GM18508 (cell line): ENCODE results near the gene EML6.
"Not testable (repeated sequence)": the region's sequence is repeated elsewhere in the genome, so short reads cannot be mapped to it uniquely, and the experiment has no call there.

Experiments
- ATAC-seq: cut with Tn5 transposase; IDR thresholded peaks from one replicate; pipeline ENCODE4 v1.9.1; 2021; ENCODE audit warnings: moderate number of reproducible peaks; ENCODE audit not compliant: insufficient read depth, unreplicated experiment

EML6 gene

GRCh38 chr2:54871457-54872107 is 148.1 kb downstream of the EML6 start:
- no peak for ATAC-seq

- ATAC-seq: no peak
These were observed 149.3 kb downstream of the EML6 start for GRCh38 chr2:54872780-54873179.

- ATAC-seq: not testable (repeated sequence)
These were observed 149.8 kb downstream of the EML6 start for GRCh38 chr2:54873236-54873635.

GRCh38 chr2:54876764-54877163 is 153.3 kb downstream of the EML6 start:
- ATAC-seq: no peak

- no peak for ATAC-seq
These were observed 154.7 kb downstream of the EML6 start for GRCh38 chr2:54878182-54878581.

GRCh38 chr2:54879032-54879431 is 155.6 kb downstream of the EML6 start:
- no peak for ATAC-seq

- ATAC-seq: no peak
These were observed 156.3 kb downstream of the EML6 start for GRCh38 chr2:54879598-54880332.

GRCh38 chr2:54880428-54880827 is 157.0 kb downstream of the EML6 start:
- ATAC-seq: no peak

- no peak for ATAC-seq
These were observed 158.3 kb downstream of the EML6 start for GRCh38 chr2:54881759-54882158.

GRCh38 chr2:54885891-54886290 is 162.4 kb downstream of the EML6 start:
- ATAC-seq: no peak

- ATAC-seq: no peak
These were observed 164.5 kb downstream of the EML6 start for GRCh38 chr2:54887850-54888545.

- ATAC-seq: no peak
These were observed 165.6 kb downstream of the EML6 start for GRCh38 chr2:54889053-54889452.

GRCh38 chr2:54891909-54892308 is 168.4 kb downstream of the EML6 start:
- ATAC-seq: no peak

GRCh38 chr2:54894467-54894866 is 171.0 kb downstream of the EML6 start:
- no peak for ATAC-seq

- ATAC-seq: no peak
These were observed 172.3 kb downstream of the EML6 start for GRCh38 chr2:54895730-54896129.

- ATAC-seq: no peak
These were observed 174.2 kb downstream of the EML6 start for GRCh38 chr2:54897420-54898310.

GRCh38 chr2:54898456-54899226 is 175.2 kb downstream of the EML6 start:
- ATAC-seq: no peak

- no peak for ATAC-seq
These were observed 176.2 kb downstream of the EML6 start for GRCh38 chr2:54899576-54900200.
